DMS 273 (cell line): ENCODE results near the gene TGM1.
"Not testable (repeated sequence)": the region's sequence is repeated elsewhere in the genome, so short reads cannot be mapped to it uniquely, and the experiment has no call there.

Experiments used
- DNase-seq: peaks from one replicate; lab custom pipeline; 2025; ENCODE audit not compliant: unreplicated experiment; lab: John Stamatoyannopoulos, UW

The TGM1 gene

GRCh38 chr14:24255438-24255837 is 7.5 kb downstream of the TGM1 start:
- DNase-seq = no peak

- no peak for DNase-seq
Measured at GRCh38 chr14:24254630-24255392, 8.2 kb downstream of the TGM1 start.

GRCh38 chr14:24253936-24254335 is 9.0 kb downstream of the TGM1 start:
- DNase-seq = no peak

- no peak for DNase-seq
Measured at GRCh38 chr14:24252289-24253124, 10.5 kb downstream of the TGM1 start.

GRCh38 chr14:24251880-24252288 is 11.1 kb downstream of the TGM1 start:
- no peak for DNase-seq

GRCh38 chr14:24250354-24250753 is 12.6 kb downstream of the TGM1 start:
- no peak for DNase-seq

- no peak for DNase-seq
Measured at GRCh38 chr14:24249230-24250021, 13.6 kb downstream of the TGM1 start.

GRCh38 chr14:24247422-24247821 is 15.6 kb downstream of the TGM1 start:
- no peak for DNase-seq

- no peak for DNase-seq
Measured at GRCh38 chr14:24246765-24247212, 16.2 kb downstream of the TGM1 start.

- DNase-seq = not testable (repeated sequence)
Measured at GRCh38 chr14:24245350-24245749, 17.6 kb downstream of the TGM1 start.

GRCh38 chr14:24243336-24243836 is 19.6 kb downstream of the TGM1 start:
- DNase-seq = no peak

GRCh38 chr14:24241829-24242443 is 21.0 kb downstream of the TGM1 start:
- peak; percentile 97 for DNase-seq

- no peak for DNase-seq
Measured at GRCh38 chr14:24240110-24240918, 22.7 kb downstream of the TGM1 start.

GRCh38 chr14:24238527-24239037 is 24.4 kb downstream of the TGM1 start:
- no peak for DNase-seq

- DNase-seq = no peak
Measured at GRCh38 chr14:24238123-24238522, 24.9 kb downstream of the TGM1 start.

GRCh38 chr14:24237463-24237955 is 25.5 kb downstream of the TGM1 start:
- no peak for DNase-seq

- no peak for DNase-seq
Measured at GRCh38 chr14:24236689-24237462, 26.1 kb downstream of the TGM1 start.

- no peak for DNase-seq
Measured at GRCh38 chr14:24235804-24236688, 26.9 kb downstream of the TGM1 start.
